ENCODE results near the gene DTX3. TPM values are rescaled to one million over a fixed set of nuclear protein-coding genes. Genes with fewer than 3 reads are reported as not detected.

DTX3 gene
- total RNA-seq, 4 donors from 2014 or later, result 3.5 to 13.8 (median 6.8) TPM

DNA sequence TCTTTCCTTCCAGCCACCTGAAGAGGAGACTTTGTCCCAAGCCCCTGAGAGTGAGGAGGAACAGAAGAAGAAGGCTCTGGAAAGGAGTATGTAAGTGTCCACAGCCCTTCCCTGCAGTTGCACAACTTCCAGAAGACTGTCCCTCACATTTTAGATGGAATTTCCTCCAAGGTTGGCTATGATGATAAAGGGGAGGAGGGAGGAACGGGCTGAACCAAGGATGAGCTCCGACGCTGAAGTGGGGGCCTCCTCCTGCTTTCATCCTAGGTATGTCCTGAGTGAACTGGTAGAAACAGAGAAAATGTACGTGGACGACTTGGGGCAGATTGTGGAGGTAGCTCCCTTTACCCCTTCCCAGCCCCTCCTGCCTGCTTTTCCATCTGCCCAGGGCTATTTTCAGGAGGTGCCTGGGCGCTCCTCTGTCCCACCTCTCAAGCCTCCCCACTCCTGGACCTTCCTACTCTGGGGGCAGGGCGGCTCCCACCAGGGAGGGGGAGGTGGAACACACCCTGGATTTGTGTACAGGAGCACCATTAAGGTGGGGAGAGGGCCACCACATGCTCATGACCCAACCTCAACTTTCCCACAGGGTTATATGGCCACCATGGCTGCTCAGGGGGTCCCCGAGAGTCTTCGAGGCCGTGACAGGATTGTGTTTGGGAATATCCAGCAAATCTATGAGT lies 8.9 kb downstream of the DTX3 start:
- Histone ChIP-seq H3K4me1 (peaks cover 0 to 18% of the 10 kb centered on the region in 2 donors), H3K36me3 (no peaks in the 10 kb centered on the region), H3K27me3 (peaks cover 27 to 59% (median 39%) of the 10 kb centered on the region in 3 donors), H3K4me3 (no peak overlapping the region), H3K9me3 (no peaks in the 10 kb centered on the region), H3K27ac (no peak overlapping the region)
- intact Hi-C loops (cut with DNase I; ENCODE audit: low total_unique reads), result no loop called here
- in situ Hi-C loops (cut with MboI; ENCODE audit: low sequenced_read_pairs in 4 of 4), result no loop called here
- TF ChIP-seq, protein P1, sequence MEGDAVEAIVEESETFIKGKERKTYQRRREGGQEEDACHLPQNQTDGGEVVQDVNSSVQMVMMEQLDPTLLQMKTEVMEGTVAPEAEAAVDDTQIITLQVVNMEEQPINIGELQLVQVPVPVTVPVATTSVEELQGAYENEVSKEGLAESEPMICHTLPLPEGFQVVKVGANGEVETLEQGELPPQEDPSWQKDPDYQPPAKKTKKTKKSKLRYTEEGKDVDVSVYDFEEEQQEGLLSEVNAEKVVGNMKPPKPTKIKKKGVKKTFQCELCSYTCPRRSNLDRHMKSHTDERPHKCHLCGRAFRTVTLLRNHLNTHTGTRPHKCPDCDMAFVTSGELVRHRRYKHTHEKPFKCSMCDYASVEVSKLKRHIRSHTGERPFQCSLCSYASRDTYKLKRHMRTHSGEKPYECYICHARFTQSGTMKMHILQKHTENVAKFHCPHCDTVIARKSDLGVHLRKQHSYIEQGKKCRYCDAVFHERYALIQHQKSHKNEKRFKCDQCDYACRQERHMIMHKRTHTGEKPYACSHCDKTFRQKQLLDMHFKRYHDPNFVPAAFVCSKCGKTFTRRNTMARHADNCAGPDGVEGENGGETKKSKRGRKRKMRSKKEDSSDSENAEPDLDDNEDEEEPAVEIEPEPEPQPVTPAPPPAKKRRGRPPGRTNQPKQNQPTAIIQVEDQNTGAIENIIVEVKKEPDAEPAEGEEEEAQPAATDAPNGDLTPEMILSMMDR (IDR thresholded peaks at IDR 0.05 in 4 of 5, conservative IDR thresholded peaks at IDR 0.05 in 1 of 5), result no peak
- no peak for TF ChIP-seq POLR2A (IDR thresholded peaks at IDR 0.05)
- ATAC-seq (no peak), DNase-seq (no peak)

GRCh38 chr12:57614178-57614947 lies 9.7 kb downstream of the DTX3 start:
- no peak for ATAC-seq
- no peak for DNase-seq
- no peak for TF ChIP-seq POLR2A (IDR thresholded peaks at IDR 0.05)
- TF ChIP-seq, protein P1 (IDR thresholded peaks at IDR 0.05 in 4 of 5, conservative IDR thresholded peaks at IDR 0.05 in 1 of 5), result no peak
- H3K4me3 ChIP-seq, result no peak overlapping the region
- peaks cover 0 to 18% of the 10 kb centered on the region in 2 donors for H3K4me1 ChIP-seq
- in situ Hi-C loops (cut with MboI; ENCODE audit: low sequenced_read_pairs in 4 of 4) (no loop called here), intact Hi-C loops (cut with DNase I; ENCODE audit: low total_unique reads) (no loop called here)
- H3K36me3 ChIP-seq, result no peaks in the 10 kb centered on the region
- no peaks in the 10 kb centered on the region for H3K9me3 ChIP-seq
- H3K27me3 ChIP-seq, result peaks cover 33 to 64% (median 44%) of the 10 kb centered on the region in 3 donors
- H3K27ac ChIP-seq, result no peak overlapping the region

GRCh38 chr12:57614948-57615500 lies 10.4 kb downstream of the DTX3 start:
- TF ChIP-seq POLR2A (IDR thresholded peaks at IDR 0.05), result no peak
- TF ChIP-seq, protein P1 (IDR thresholded peaks at IDR 0.05 in 4 of 5, conservative IDR thresholded peaks at IDR 0.05 in 1 of 5), result no peak
- no peak overlapping the region for H3K4me3 ChIP-seq
- H3K27ac ChIP-seq, result no peak overlapping the region
- peaks cover 38 to 66% (median 49%) of the 10 kb centered on the region in 3 donors for H3K27me3 ChIP-seq
- intact Hi-C loops (cut with DNase I; ENCODE audit: low total_unique reads) (no loop called here), in situ Hi-C loops (cut with MboI; ENCODE audit: low sequenced_read_pairs in 4 of 4) (no loop called here)
- DNase-seq (no peak), ATAC-seq (no peak)
- no peaks in the 10 kb centered on the region for H3K9me3 ChIP-seq
- peaks cover 0 to 17% of the 10 kb centered on the region in 2 donors for H3K4me1 ChIP-seq
- no peaks in the 10 kb centered on the region for H3K36me3 ChIP-seq

DNA sequence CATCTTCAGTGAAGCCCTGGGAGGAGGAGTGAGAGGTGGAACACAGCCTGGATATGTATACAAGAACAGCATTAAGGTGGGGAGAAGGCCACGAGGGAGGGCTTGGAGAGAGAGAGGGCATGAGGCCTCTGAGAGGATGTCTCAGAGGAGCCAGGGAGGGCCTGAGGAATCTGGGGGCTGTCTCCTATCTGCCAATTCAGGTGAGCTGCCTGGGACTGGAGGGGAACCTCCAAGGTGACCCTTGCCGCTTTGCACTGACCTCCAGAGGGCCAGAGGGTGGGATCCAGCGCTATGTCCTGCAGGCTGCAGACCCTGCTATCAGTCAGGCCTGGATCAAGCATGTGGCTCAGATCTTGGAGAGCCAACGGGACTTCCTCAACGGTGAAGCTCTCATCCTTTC lies 11.0 kb downstream of the DTX3 start:
- no peaks in the 10 kb centered on the region for H3K36me3 ChIP-seq
- no peak overlapping the region for H3K27ac ChIP-seq
- no peak for ATAC-seq
- H3K4me1 ChIP-seq, result peaks cover 0 to 10% of the 10 kb centered on the region in 2 donors
- no peak for DNase-seq
- no peaks in the 10 kb centered on the region for H3K9me3 ChIP-seq
- H3K27me3 ChIP-seq, result peaks cover 39 to 66% (median 49%) of the 10 kb centered on the region in 3 donors
- TF ChIP-seq POLR2A (IDR thresholded peaks at IDR 0.05), result no peak
- TF ChIP-seq, protein P1 (IDR thresholded peaks at IDR 0.05 in 4 of 5, conservative IDR thresholded peaks at IDR 0.05 in 1 of 5), result no peak
- intact Hi-C loops (cut with DNase I; ENCODE audit: low total_unique reads), result no loop called here
- H3K4me3 ChIP-seq, result no peak overlapping the region
- in situ Hi-C loops (cut with MboI; ENCODE audit: low sequenced_read_pairs in 4 of 4), result no loop called here

Measured in gastrocnemius medialis (tissue), 4 donors.